Measurements from ENCODE around the gene RBL2.

DNA sequence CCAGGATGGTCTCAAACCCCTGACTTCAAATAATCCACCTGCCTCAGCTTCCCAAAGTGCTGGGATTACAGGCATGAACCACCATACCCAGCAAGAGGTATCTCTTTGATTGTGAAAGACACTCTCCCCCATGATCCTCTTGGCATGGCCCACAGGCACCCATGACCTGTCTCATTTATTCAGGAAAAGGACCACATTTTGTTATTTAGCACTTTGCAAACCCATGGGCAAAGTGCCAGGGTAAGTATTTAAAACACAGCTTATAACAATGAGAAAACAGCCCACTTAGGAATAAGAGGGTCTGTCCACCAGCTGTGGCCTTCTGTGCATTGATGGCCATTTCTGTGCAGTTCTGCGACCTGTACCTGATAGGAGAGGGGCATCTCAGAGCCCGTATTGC is 81.5 kb downstream of the RBL2 start:
- TF ChIP-seq, protein P1, sequence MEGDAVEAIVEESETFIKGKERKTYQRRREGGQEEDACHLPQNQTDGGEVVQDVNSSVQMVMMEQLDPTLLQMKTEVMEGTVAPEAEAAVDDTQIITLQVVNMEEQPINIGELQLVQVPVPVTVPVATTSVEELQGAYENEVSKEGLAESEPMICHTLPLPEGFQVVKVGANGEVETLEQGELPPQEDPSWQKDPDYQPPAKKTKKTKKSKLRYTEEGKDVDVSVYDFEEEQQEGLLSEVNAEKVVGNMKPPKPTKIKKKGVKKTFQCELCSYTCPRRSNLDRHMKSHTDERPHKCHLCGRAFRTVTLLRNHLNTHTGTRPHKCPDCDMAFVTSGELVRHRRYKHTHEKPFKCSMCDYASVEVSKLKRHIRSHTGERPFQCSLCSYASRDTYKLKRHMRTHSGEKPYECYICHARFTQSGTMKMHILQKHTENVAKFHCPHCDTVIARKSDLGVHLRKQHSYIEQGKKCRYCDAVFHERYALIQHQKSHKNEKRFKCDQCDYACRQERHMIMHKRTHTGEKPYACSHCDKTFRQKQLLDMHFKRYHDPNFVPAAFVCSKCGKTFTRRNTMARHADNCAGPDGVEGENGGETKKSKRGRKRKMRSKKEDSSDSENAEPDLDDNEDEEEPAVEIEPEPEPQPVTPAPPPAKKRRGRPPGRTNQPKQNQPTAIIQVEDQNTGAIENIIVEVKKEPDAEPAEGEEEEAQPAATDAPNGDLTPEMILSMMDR (IDR thresholded peaks at IDR 0.05), result no peak
- TF ChIP-seq POLR2A (IDR thresholded peaks at IDR 0.05), result no peak
